ENCODE results near the gene POLR2A.

Gene POLR2A

GRCh38 chr17:7511108-7511507 is 26.9 kb downstream of the POLR2A start:
- peaks cover 86% of the 10 kb centered on the region for H3K36me3 ChIP-seq (ENCODE audit: insufficient read depth, low read length)
- no peaks in the 10 kb centered on the region for H3K79me2 ChIP-seq (ENCODE audit: insufficient read depth, low read length)
- H3K4me1 ChIP-seq (ENCODE audit: insufficient read depth, low read length, poor library complexity, severe bottlenecking), result no peaks in the 10 kb centered on the region
- H3K9ac ChIP-seq (ENCODE audit: low read depth, low read length, poor library complexity, severe bottlenecking), result no peak overlapping the region
- TF ChIP-seq EZH2phosphoT487 (IDR thresholded peaks at IDR 0.05; ENCODE audit: borderline replicate concordance) (no peak), CTCF (conservative IDR thresholded peaks at IDR 0.05; ENCODE audit: low read length) (no peak)
- no peak overlapping the region for H3K4me3 ChIP-seq (ENCODE audit: low read length, poor library complexity, severe bottlenecking)
- no peaks in the 10 kb centered on the region for H3K9me2 ChIP-seq (replicated peaks; ENCODE audit: low read depth, low read length)
- no peaks in the 10 kb centered on the region for H3K27me3 ChIP-seq (ENCODE audit: insufficient read depth, low read length, poor library complexity, severe bottlenecking)
- H2AFZ ChIP-seq (ENCODE audit: low read length), result no peak overlapping the region
- no peaks in the 10 kb centered on the region for H3K9me3 ChIP-seq (ENCODE audit: insufficient read depth, low read depth, low read length)
- H3F3A ChIP-seq (ENCODE audit: low read depth), result peaks cover 7% of the 10 kb centered on the region; the same call in 1 of the 2 replicates
- H4K20me1 ChIP-seq (ENCODE audit: insufficient read depth, low read length, poor library complexity, severe bottlenecking), result peaks cover 37% of the 10 kb centered on the region
- no peak overlapping the region for H3K4me2 ChIP-seq (ENCODE audit: low read depth, low read length, poor library complexity, severe bottlenecking)

- H3K9me3 ChIP-seq (ENCODE audit: insufficient read depth, low read depth, low read length), result no peaks in the 10 kb centered on the region
- no peak overlapping the region for H3K4me2 ChIP-seq (ENCODE audit: low read depth, low read length, poor library complexity, severe bottlenecking)
- peaks cover 35% of the 10 kb centered on the region for H4K20me1 ChIP-seq (ENCODE audit: insufficient read depth, low read length, poor library complexity, severe bottlenecking)
- H3K9me2 ChIP-seq (replicated peaks; ENCODE audit: low read depth, low read length), result no peaks in the 10 kb centered on the region
- no peaks in the 10 kb centered on the region for H3K4me1 ChIP-seq (ENCODE audit: insufficient read depth, low read length, poor library complexity, severe bottlenecking)
- TF ChIP-seq EZH2phosphoT487 (IDR thresholded peaks at IDR 0.05; ENCODE audit: borderline replicate concordance) (no peak), CTCF (conservative IDR thresholded peaks at IDR 0.05; ENCODE audit: low read length) (no peak)
- H3K9ac ChIP-seq (ENCODE audit: low read depth, low read length, poor library complexity, severe bottlenecking), result no peak overlapping the region
- H3K27me3 ChIP-seq (ENCODE audit: insufficient read depth, low read length, poor library complexity, severe bottlenecking), result no peaks in the 10 kb centered on the region
- H2AFZ ChIP-seq (ENCODE audit: low read length), result no peak overlapping the region
- H3K79me2 ChIP-seq (ENCODE audit: insufficient read depth, low read length), result no peaks in the 10 kb centered on the region
- peaks cover 7% of the 10 kb centered on the region; the same call in 1 of the 2 replicates for H3F3A ChIP-seq (ENCODE audit: low read depth)
- H3K4me3 ChIP-seq (ENCODE audit: low read length, poor library complexity, severe bottlenecking), result no peak overlapping the region
- H3K36me3 ChIP-seq (ENCODE audit: insufficient read depth, low read length), result peaks cover 76% of the 10 kb centered on the region
Observed at GRCh38 chr17:7512105-7512504, 27.9 kb downstream of the POLR2A start.

GRCh38 chr17:7512824-7513540 is 28.8 kb downstream of the POLR2A start:
- no peak overlapping the region for H3K4me2 ChIP-seq (ENCODE audit: low read depth, low read length, poor library complexity, severe bottlenecking)
- no peak overlapping the region for H3K4me3 ChIP-seq (ENCODE audit: low read length, poor library complexity, severe bottlenecking)
- no peaks in the 10 kb centered on the region for H3K9me2 ChIP-seq (replicated peaks; ENCODE audit: low read depth, low read length)
- H3K27me3 ChIP-seq (ENCODE audit: insufficient read depth, low read length, poor library complexity, severe bottlenecking), result no peaks in the 10 kb centered on the region
- H3K36me3 ChIP-seq (ENCODE audit: insufficient read depth, low read length), result peaks cover 67% of the 10 kb centered on the region
- TF ChIP-seq CTCF (conservative IDR thresholded peaks at IDR 0.05; ENCODE audit: low read length), result no peak
- no peak for TF ChIP-seq EZH2phosphoT487 (IDR thresholded peaks at IDR 0.05; ENCODE audit: borderline replicate concordance)
- H3K79me2 ChIP-seq (ENCODE audit: insufficient read depth, low read length), result no peaks in the 10 kb centered on the region
- H2AFZ ChIP-seq (ENCODE audit: low read length), result no peak overlapping the region
- no peak overlapping the region for H3K9ac ChIP-seq (ENCODE audit: low read depth, low read length, poor library complexity, severe bottlenecking)
- H3F3A ChIP-seq (ENCODE audit: low read depth), result peaks cover 9% of the 10 kb centered on the region; the same call in 1 of the 2 replicates
- no peaks in the 10 kb centered on the region for H3K4me1 ChIP-seq (ENCODE audit: insufficient read depth, low read length, poor library complexity, severe bottlenecking)
- H3K9me3 ChIP-seq (ENCODE audit: insufficient read depth, low read depth, low read length), result no peaks in the 10 kb centered on the region
- peaks cover 31% of the 10 kb centered on the region for H4K20me1 ChIP-seq (ENCODE audit: insufficient read depth, low read length, poor library complexity, severe bottlenecking)
